C4-2B (cell line): Measurements from ENCODE around the gene MRNIP.

Source experiments
- H3K27ac ChIP-seq: fragments of 450-650 bp; 2 replicates; pipeline ENCODE4 v1.5.1; 2017
- CTCF ChIP-seq: fragments of 450-650 bp; conservative IDR thresholded peaks from 2 replicates; pipeline ENCODE4 v1.5.1; 2017; ENCODE audit warnings: mild to moderate bottlenecking
- ZFX ChIP-seq: fragments of 450-650 bp; IDR thresholded peaks from 2 replicates; pipeline ENCODE4 v1.6.1; 2017

MRNIP gene

GRCh38 chr5:179820483-179821297, 37.9 kb downstream of the MRNIP start, which contains the start of gene SQSTM1:
Gene SQSTM1 (plus strand): TSS chr5:179820905. CDS start chr5:179820937, 32 bp downstream.
- H3K27ac ChIP-seq: peak within 1 kb of the TSS; percentile 93
- no peak for TF ChIP-seq CTCF
- peak; percentile 98 for TF ChIP-seq ZFX

- peak overlapping the region; percentile 93 for H3K27ac ChIP-seq
- TF ChIP-seq CTCF: no peak
- no peak for TF ChIP-seq ZFX
Measured at GRCh38 chr5:179820127-179820482, 38.5 kb downstream of the MRNIP start.

GRCh38 chr5:179819296-179820126, 39.1 kb downstream of the MRNIP start:
- peak; percentile 49; the same call in 1 of the 2 replicates for TF ChIP-seq ZFX
- no peak for TF ChIP-seq CTCF
- peak overlapping the region; percentile 93 for H3K27ac ChIP-seq

- H3K27ac ChIP-seq: peak overlapping the region; percentile 93
- TF ChIP-seq ZFX (no peak), CTCF (no peak)
Measured at GRCh38 chr5:179818746-179819295, 39.8 kb downstream of the MRNIP start.

GRCh38 chr5:179817890-179818745, 40.5 kb downstream of the MRNIP start:
- no peak for TF ChIP-seq CTCF
- no peak for TF ChIP-seq ZFX
- H3K27ac ChIP-seq: peak overlapping the region; percentile 93

GRCh38 chr5:179817470-179817840, 41.2 kb downstream of the MRNIP start:
- H3K27ac ChIP-seq: no peak overlapping the region; the same call in 1 of the 2 replicates
- no peak for TF ChIP-seq ZFX
- no peak for TF ChIP-seq CTCF
